Fibroblast of lung (primary cell): ENCODE results near the gene RBMX2. TPM values are rescaled to one million over a fixed set of nuclear protein-coding genes. Genes with fewer than 3 reads are reported as not detected.

ENCODE experiments used
- DNase-seq, 2 donors: peaks; one replicate each; pipeline versions ENCODE4 v3.0.0 to v3.0.0-alpha.2; 2010; ENCODE audit warnings: low read depth in 2 of 2
- H2AFZ ChIP-seq: 2 replicates; pipeline ENCODE4 v1.5.1; 2012; ENCODE audit warnings: low read length, control low read depth, inconsistent platforms
- H3K27ac ChIP-seq: 2 replicates; pipeline ENCODE4 v1.5.1; 2011; ENCODE audit warnings: low read length, control low read depth; ENCODE audit not compliant: insufficient read depth
- H3K27me3 ChIP-seq: 2 replicates; pipeline ENCODE4 v1.5.1; 2011; ENCODE audit warnings: mild to moderate bottlenecking, low read length; ENCODE audit not compliant: control insufficient read depth, insufficient read depth
- H3K36me3 ChIP-seq: 2 replicates; pipeline ENCODE4 v1.5.1; 2011; ENCODE audit warnings: low read length; ENCODE audit not compliant: control insufficient read depth, insufficient read depth
- H3K4me1 ChIP-seq: 2 replicates; pipeline ENCODE4 v1.5.1; 2011; ENCODE audit warnings: low read length; ENCODE audit not compliant: control insufficient read depth, insufficient read depth; ENCODE audit errors: extremely low read depth
- H3K4me2 ChIP-seq: 2 replicates; pipeline ENCODE4 v1.5.1; 2011; ENCODE audit warnings: low read length, control low read depth; ENCODE audit not compliant: insufficient read depth; ENCODE audit errors: extremely low read depth
- H3K4me3 ChIP-seq, 4 experiments: fragments of 200-600 bp in 1 of 4; sonication (generic) in 1 of 4; replicated peaks in 1 of 4; 2 replicates each; pipeline ENCODE4 v1.5.1; 2011 to 2016; ENCODE audit warnings: low read length in 4 of 4, low read depth in 3 of 4, mild to moderate bottlenecking in 3 of 4, control low read depth in 2 of 4, inconsistent platforms in 1 of 4, mixed read lengths in 1 of 4; ENCODE audit not compliant: insufficient read depth in 1 of 4; ENCODE audit errors: control extremely low read depth in 1 of 4
- H3K79me2 ChIP-seq: 2 replicates; pipeline ENCODE4 v1.5.1; 2012; ENCODE audit warnings: mild to moderate bottlenecking, low read length, inconsistent platforms; ENCODE audit not compliant: control insufficient read depth, insufficient read depth
- H3K9ac ChIP-seq: 2 replicates; pipeline ENCODE4 v1.5.1; 2011; ENCODE audit warnings: mild to moderate bottlenecking, low read length, control low read depth; ENCODE audit not compliant: insufficient read depth
- H3K9me3 ChIP-seq: 2 replicates; pipeline ENCODE4 v1.5.1; 2012; ENCODE audit warnings: low read depth, low read length; ENCODE audit not compliant: control insufficient read depth, insufficient read depth
- H4K20me1 ChIP-seq: 2 replicates; pipeline ENCODE4 v1.5.1; 2011; ENCODE audit warnings: low read length; ENCODE audit not compliant: control insufficient read depth, insufficient read depth; ENCODE audit errors: extremely low read depth
- CTCF ChIP-seq, 2 donors: IDR thresholded peaks in 1 of 2; conservative IDR thresholded peaks in 1 of 2; 1 replicate in 1 of 2; 2 replicates in 1 of 2; pipeline ENCODE4 v1.5.1; 2011 to 2012; ENCODE audit warnings: low read length in 2 of 2, control low read depth in 1 of 2, inconsistent platforms in 1 of 2, low read depth in 1 of 2, mild to moderate bottlenecking in 1 of 2
- EZH2 ChIP-seq: IDR thresholded peaks from 2 replicates; pipeline ENCODE4 v1.5.1; 2012; ENCODE audit warnings: low read length, control low read depth, mild to moderate bottlenecking; ENCODE audit errors: missing control alignments
- polyA plus RNA-seq, 2 donors: library from polyadenylated mRNA; depleted of rRNA in 1 of 2; stranded (reverse) in 1 of 2; unstranded in 1 of 2; fragments of >200 nt; gene quantifications; 2 replicates each; pipeline ENCODE4 v1.2.1, GENCODE V29; 2011 to 2012; ENCODE audit warnings: missing spikeins in 1 of 2
- total RNA-seq: library from RNA; depleted of rRNA; stranded (reverse); fragments of >200 nt; gene quantifications from 2 replicates; pipeline ENCODE4 v1.2.1, GENCODE V29; 2014

The RBMX2 gene
- total and polyA plus RNA-seq, 2 donors (not counting 1 experiment from before 2014, with no cell fraction given): 20.8 to 32.0 TPM

- DNase-seq: no peak
- TF ChIP-seq CTCF (conservative IDR thresholded peaks at IDR 0.05 in 1 of 2, IDR thresholded peaks at IDR 0.05 in 1 of 2; ENCODE audit: low read depth in 1 of 2, low read length in 2 of 2): no peak
Observed at GRCh38 chrX:130416785-130417184, 15.0 kb downstream of the RBMX2 start.

GRCh38 chrX:130418066-130418465, 16.3 kb downstream of the RBMX2 start:
- H2AFZ ChIP-seq: no peak overlapping the region
- no peaks in the 10 kb centered on the region for H3K36me3 ChIP-seq
- no peak overlapping the region for H3K4me2 ChIP-seq
- no peak overlapping the region for H3K27ac ChIP-seq
- no peak for DNase-seq
- H3K9me3 ChIP-seq: no peaks in the 10 kb centered on the region
- no peak for TF ChIP-seq EZH2
- TF ChIP-seq CTCF (conservative IDR thresholded peaks at IDR 0.05 in 1 of 2, IDR thresholded peaks at IDR 0.05 in 1 of 2; ENCODE audit: low read depth in 1 of 2, low read length in 2 of 2): no peak
- H3K79me2 ChIP-seq: no peaks in the 10 kb centered on the region
- no peaks in the 10 kb centered on the region for H4K20me1 ChIP-seq
- H3K27me3 ChIP-seq: no peaks in the 10 kb centered on the region
- H3K9ac ChIP-seq: no peak overlapping the region
- H3K4me1 ChIP-seq: no peaks in the 10 kb centered on the region
- H3K4me3 ChIP-seq: no peak overlapping the region

More at GRCh38 chrX:130416785-130417184, 15.0 kb downstream of the RBMX2 start:
- Histone ChIP-seq H3K27me3 (no peaks in the 10 kb centered on the region), H3K4me3 (no peak overlapping the region), H3K4me2 (no peak overlapping the region), H3K79me2 (no peaks in the 10 kb centered on the region), H3K27ac (no peak overlapping the region), H4K20me1 (no peaks in the 10 kb centered on the region), H2AFZ (no peak overlapping the region), H3K9ac (no peak overlapping the region), H3K9me3 (no peaks in the 10 kb centered on the region), H3K36me3 (no peaks in the 10 kb centered on the region), H3K4me1 (no peaks in the 10 kb centered on the region)

DNA sequence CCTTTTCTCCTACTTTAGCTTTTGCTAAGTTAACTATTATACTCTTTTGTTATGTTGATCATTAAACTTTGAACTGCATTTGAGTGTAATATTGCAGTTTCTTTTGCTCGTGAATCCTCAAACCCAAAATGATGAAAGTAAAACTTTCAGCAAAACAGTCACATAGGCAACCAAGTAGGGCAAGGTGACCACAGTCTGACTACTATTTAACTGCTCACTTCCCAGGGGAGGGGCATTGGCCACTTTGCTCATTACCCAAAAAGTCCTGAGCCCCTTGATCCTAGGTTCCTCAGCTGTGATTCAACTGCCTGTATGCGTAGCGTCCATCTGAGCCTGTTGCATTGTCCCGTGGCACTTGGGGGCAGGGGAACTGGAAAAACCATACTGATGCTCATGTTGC, 17.0 kb downstream of the RBMX2 start:
- H3K4me1 ChIP-seq: no peaks in the 10 kb centered on the region
- no peaks in the 10 kb centered on the region for H3K79me2 ChIP-seq
- no peaks in the 10 kb centered on the region for H3K36me3 ChIP-seq
- H3K27ac ChIP-seq: no peak overlapping the region
- no peak overlapping the region for H2AFZ ChIP-seq
- no peaks in the 10 kb centered on the region for H4K20me1 ChIP-seq
- no peak overlapping the region for H3K9ac ChIP-seq
- no peaks in the 10 kb centered on the region for H3K9me3 ChIP-seq
- H3K27me3 ChIP-seq: no peaks in the 10 kb centered on the region
- no peak for TF ChIP-seq EZH2
- no peak for TF ChIP-seq CTCF (conservative IDR thresholded peaks at IDR 0.05 in 1 of 2, IDR thresholded peaks at IDR 0.05 in 1 of 2; ENCODE audit: low read depth in 1 of 2, low read length in 2 of 2)
- no peak overlapping the region for H3K4me3 ChIP-seq
- no peak for DNase-seq
- no peak overlapping the region for H3K4me2 ChIP-seq
